ENCODE data around the gene NOP9.

The NOP9 gene

DNA sequence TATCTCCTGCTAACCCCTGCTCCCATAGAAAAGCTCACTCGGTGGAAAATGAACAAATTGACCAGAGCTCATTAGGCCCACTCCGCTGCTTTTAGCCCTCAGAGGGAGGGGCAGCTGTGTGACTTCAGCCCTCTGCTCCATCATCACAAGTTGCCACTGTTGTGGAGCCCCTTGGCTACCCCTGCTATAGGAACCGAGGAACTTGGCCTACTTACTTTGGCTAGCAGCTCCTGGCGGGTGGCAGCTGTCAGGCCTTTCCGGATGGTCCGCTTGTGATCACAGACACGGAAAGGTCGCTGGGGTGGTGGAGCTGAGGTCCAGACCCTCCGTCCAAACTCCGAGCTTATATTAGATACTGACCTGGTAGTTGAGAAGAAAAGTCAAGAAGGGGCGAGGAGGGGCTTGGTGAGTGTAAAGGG lies 7.5 kb downstream of the NOP9 start:
- no peaks in the 10 kb centered on the region for H4K20me1 ChIP-seq (ENCODE audit: insufficient read depth, low read length)
- peaks cover 27% of the 10 kb centered on the region for H3K4me1 ChIP-seq (ENCODE audit: insufficient read depth, low read length, severe bottlenecking)
- no peaks in the 10 kb centered on the region for H3K9me3 ChIP-seq (ENCODE audit: low read length)
- no peak overlapping the region for H3K27ac ChIP-seq (ENCODE audit: low read depth, low read length, poor library complexity, severe bottlenecking)
- no peaks in the 10 kb centered on the region for H3F3A ChIP-seq (ENCODE audit: insufficient read depth, low read length)
- peaks cover 67% of the 10 kb centered on the region for H3K36me3 ChIP-seq (ENCODE audit: insufficient read depth, low read length)
- H3K4me3 ChIP-seq (ENCODE audit: low read depth, low read length, poor library complexity, severe bottlenecking): no peak overlapping the region
- no peak overlapping the region for H2AFZ ChIP-seq (ENCODE audit: low read length)
- H3K9ac ChIP-seq (ENCODE audit: low read length): no peak overlapping the region
- H3K27me3 ChIP-seq (ENCODE audit: insufficient read depth, low read length): no peaks in the 10 kb centered on the region
- no peak overlapping the region for H3K4me2 ChIP-seq (ENCODE audit: low read length)
- no peaks in the 10 kb centered on the region for H3K9me2 ChIP-seq (ENCODE audit: low read depth, low read length)
- no peaks in the 10 kb centered on the region for H3K79me2 ChIP-seq (ENCODE audit: insufficient read depth, low read length)
- TF ChIP-seq EZH2 (IDR thresholded peaks at IDR 0.05; ENCODE audit: borderline replicate concordance, low read length): no peak
- TF ChIP-seq, protein P1, sequence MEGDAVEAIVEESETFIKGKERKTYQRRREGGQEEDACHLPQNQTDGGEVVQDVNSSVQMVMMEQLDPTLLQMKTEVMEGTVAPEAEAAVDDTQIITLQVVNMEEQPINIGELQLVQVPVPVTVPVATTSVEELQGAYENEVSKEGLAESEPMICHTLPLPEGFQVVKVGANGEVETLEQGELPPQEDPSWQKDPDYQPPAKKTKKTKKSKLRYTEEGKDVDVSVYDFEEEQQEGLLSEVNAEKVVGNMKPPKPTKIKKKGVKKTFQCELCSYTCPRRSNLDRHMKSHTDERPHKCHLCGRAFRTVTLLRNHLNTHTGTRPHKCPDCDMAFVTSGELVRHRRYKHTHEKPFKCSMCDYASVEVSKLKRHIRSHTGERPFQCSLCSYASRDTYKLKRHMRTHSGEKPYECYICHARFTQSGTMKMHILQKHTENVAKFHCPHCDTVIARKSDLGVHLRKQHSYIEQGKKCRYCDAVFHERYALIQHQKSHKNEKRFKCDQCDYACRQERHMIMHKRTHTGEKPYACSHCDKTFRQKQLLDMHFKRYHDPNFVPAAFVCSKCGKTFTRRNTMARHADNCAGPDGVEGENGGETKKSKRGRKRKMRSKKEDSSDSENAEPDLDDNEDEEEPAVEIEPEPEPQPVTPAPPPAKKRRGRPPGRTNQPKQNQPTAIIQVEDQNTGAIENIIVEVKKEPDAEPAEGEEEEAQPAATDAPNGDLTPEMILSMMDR (IDR thresholded peaks at IDR 0.05; ENCODE audit: low read length): no peak

GRCh38 chr14:24307575-24308341 lies 8.1 kb downstream of the NOP9 start, which contains the start of gene CIDEB:
CIDEB (minus strand) TSS chr14:24307977; CDS start chr14:24307858, 119 bp downstream.
- no peaks in the 10 kb centered on the region for H4K20me1 ChIP-seq (ENCODE audit: insufficient read depth, low read length)
- H3K9me3 ChIP-seq (ENCODE audit: low read length): no peaks in the 10 kb centered on the region
- H3K9me2 ChIP-seq (ENCODE audit: low read depth, low read length): no peaks in the 10 kb centered on the region
- no peaks in the 10 kb centered on the region for H3K27me3 ChIP-seq (ENCODE audit: insufficient read depth, low read length)
- H3K4me3 ChIP-seq (ENCODE audit: low read depth, low read length, poor library complexity, severe bottlenecking): no peak within 1 kb of the TSS
- H3F3A ChIP-seq (ENCODE audit: insufficient read depth, low read length): no peaks in the 10 kb centered on the region
- H3K79me2 ChIP-seq (ENCODE audit: insufficient read depth, low read length): no peaks in the 10 kb centered on the region
- TF ChIP-seq, protein P1 (IDR thresholded peaks at IDR 0.05; ENCODE audit: low read length): peak; percentile 96
- no peak for TF ChIP-seq EZH2 (IDR thresholded peaks at IDR 0.05; ENCODE audit: borderline replicate concordance, low read length)
- H3K36me3 ChIP-seq (ENCODE audit: insufficient read depth, low read length): peaks cover 61% of the 10 kb centered on the region
- peaks cover 29% of the 10 kb centered on the region for H3K4me1 ChIP-seq (ENCODE audit: insufficient read depth, low read length, severe bottlenecking)
- no peak within 1 kb of the TSS for H3K27ac ChIP-seq (ENCODE audit: low read depth, low read length, poor library complexity, severe bottlenecking)
- H3K4me2 ChIP-seq (ENCODE audit: low read length): no peak within 1 kb of the TSS
- H3K9ac ChIP-seq (ENCODE audit: low read length): no peak within 1 kb of the TSS
- no peak within 1 kb of the TSS for H2AFZ ChIP-seq (ENCODE audit: low read length)

DNA sequence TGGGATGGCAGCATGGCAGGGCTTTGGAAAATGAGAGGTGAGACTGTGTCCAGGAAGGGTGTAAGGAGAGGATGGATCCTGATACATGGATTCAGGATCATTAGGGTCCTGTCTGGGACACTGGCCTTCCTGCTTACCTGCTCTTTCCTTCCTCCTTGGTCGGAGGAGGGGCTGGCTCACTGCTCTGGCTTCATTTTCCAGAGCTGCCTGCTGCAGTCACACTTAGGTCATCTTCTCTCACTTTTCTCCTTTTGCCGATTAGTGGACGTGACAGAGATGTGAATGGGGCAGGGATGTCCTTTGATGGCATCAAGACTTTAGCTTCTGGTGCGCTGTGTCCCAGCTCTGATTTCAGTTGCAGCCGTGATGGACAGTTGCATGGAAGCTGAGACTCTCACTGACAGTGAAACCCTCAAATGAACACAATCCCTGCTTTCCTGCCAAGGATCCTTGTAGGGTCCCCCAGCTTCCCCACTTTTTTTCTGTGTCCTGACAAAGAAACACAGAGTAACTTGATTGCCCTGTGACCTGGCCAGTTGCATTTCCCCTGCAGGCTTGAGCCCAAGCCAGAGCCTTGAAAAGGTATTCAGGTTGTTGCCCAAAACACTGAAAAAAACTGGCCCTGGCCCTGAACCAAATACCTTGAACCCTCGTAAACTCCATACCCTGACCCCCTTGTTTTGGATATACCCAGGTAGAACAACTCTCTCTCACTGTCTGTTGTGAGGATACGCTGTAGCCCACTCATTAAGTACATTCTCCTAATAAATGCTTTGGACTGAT lies 8.9 kb downstream of the NOP9 start:
- Histone ChIP-seq H3K9me3 (ENCODE audit: low read length) (no peaks in the 10 kb centered on the region), H3K27ac (ENCODE audit: low read depth, low read length, poor library complexity, severe bottlenecking) (no peak overlapping the region), H3K4me2 (ENCODE audit: low read length) (no peak overlapping the region), H3K36me3 (ENCODE audit: insufficient read depth, low read length) (peaks cover 53% of the 10 kb centered on the region), H2AFZ (ENCODE audit: low read length) (no peak overlapping the region), H3K4me1 (ENCODE audit: insufficient read depth, low read length, severe bottlenecking) (peaks cover 32% of the 10 kb centered on the region), H3K79me2 (ENCODE audit: insufficient read depth, low read length) (no peaks in the 10 kb centered on the region), H3F3A (ENCODE audit: insufficient read depth, low read length) (no peaks in the 10 kb centered on the region), H3K27me3 (ENCODE audit: insufficient read depth, low read length) (no peaks in the 10 kb centered on the region), H3K4me3 (ENCODE audit: low read depth, low read length, poor library complexity, severe bottlenecking) (no peak overlapping the region), H3K9ac (ENCODE audit: low read length) (no peak overlapping the region), H4K20me1 (ENCODE audit: insufficient read depth, low read length) (no peaks in the 10 kb centered on the region), H3K9me2 (ENCODE audit: low read depth, low read length) (no peaks in the 10 kb centered on the region)
- TF ChIP-seq EZH2 (IDR thresholded peaks at IDR 0.05; ENCODE audit: borderline replicate concordance, low read length): no peak
- TF ChIP-seq, protein P1 (IDR thresholded peaks at IDR 0.05; ENCODE audit: low read length): peak; percentile 4; the same call in 1 of the 2 replicates
